ENCODE results near the gene MUC3A.
"Not testable (repeated sequence)": the region's sequence is repeated elsewhere in the genome, so short reads cannot be mapped to it uniquely, and the experiment has no call there.

MUC3A gene, protein sequence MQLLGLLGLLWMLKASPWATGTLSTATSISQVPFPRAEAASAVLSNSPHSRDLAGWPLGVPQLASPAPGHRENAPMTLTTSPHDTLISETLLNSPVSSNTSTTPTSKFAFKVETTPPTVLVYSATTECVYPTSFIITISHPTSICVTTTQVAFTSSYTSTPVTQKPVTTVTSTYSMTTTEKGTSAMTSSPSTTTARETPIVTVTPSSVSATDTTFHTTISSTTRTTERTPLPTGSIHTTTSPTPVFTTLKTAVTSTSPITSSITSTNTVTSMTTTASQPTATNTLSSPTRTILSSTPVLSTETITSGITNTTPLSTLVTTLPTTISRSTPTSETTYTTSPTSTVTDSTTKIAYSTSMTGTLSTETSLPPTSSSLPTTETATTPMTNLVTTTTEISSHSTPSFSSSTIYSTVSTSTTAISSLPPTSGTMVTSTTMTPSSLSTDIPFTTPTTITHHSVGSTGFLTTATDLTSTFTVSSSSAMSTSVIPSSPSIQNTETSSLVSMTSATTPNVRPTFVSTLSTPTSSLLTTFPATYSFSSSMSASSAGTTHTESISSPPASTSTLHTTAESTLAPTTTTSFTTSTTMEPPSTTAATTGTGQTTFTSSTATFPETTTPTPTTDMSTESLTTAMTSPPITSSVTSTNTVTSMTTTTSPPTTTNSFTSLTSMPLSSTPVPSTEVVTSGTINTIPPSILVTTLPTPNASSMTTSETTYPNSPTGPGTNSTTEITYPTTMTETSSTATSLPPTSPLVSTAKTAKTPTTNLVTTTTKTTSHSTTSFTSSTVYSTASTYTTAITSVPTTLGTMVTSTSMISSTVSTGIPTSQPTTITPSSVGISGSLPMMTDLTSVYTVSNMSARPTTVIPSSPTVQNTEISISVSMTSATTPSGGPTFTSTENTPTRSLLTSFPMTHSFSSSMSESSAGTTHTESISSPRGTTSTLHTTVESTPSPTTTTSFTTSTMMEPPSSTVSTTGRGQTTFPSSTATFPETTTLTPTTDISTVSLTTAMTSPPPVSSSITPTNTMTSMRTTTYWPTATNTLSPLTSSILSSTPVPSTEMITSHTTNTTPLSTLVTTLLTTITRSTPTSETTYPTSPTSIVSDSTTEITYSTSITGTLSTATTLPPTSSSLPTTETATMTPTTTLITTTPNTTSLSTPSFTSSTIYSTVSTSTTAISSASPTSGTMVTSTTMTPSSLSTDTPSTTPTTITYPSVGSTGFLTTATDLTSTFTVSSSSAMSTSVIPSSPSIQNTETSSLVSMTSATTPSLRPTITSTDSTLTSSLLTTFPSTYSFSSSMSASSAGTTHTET (N-terminal part only)

DNA sequence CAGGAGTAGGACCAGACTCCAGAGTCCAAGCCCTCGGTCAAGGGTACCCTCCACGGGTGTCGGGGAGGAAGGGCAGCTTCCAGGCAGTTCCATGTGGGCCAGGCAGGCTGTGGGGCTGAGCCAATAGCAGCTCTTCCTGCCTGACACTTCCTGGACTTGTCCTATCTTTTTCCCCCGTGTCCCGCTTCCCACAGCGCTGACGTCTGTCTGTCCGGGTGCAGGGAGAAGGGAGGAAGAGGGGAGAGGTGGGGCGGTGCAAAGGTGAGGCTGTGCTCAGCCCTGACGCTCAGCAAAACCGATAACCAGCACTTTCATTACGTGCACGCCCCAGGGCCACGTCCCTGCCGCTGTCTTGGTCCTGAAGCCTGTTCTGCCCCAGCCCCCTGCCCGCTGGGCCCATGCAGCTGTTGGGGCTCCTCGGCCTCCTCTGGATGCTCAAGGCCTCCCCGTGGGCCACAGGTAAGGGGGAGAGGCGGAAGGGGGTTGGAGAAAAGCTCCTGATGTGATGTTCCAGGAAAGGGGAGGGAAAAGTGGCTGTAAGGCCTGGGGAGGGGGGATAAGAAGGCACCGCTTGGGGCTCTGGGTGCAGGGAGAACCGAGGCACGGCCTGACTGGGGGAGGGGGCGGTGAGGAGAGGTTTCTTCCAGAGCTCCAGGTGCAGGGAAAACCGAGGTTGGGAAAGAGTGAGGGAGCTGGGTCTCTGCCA is at the start of gene MUC3A:
Gene MUC3A (plus strand): TSS at position 308 of the 706 bp plus-strand sequence. CDS start 91 bp downstream, at position 399.
- no peak for FAIRE-seq

DNA sequence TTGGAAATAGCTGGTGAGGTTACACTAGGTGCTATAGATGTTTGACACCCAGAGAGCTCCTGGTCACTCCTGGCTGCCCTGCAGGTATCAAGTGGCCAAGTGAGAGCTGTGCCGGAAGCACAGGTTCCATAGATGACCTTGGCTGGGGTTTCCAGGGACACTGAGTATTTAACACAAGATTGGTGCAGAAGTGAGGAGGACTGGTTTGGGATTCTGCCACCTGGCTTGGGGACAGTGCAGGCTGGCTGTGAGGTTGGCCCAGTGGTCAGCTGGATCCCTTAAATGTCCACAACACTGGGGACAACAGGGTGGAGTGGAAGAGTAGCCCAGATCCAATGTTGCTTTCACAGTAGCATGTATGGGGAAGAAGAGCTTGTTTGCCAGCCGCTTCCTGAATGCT is 48.4 kb upstream of the MUC3A start:
- no peak for FAIRE-seq

DNA sequence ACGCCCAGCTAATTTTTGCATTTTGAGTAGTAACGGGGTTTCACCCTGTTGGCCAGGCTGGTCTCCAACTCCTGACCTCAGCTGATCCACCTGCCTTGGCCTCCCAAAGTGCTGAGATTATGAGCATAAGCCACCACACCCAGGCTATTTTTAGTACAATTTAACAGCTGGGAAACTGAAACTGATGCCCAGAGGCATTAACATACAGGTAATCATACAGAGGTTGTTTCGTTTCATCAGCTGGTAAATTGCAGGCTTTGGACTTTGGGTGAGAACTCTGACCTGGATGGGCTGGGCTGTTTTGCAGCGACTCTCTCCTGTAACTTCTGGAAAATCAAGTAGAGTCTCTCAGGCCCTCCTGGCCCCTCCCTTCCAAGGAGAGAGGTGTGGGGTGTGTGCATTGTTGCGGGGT is 47.4 kb upstream of the MUC3A start:
- no peak for FAIRE-seq

DNA sequence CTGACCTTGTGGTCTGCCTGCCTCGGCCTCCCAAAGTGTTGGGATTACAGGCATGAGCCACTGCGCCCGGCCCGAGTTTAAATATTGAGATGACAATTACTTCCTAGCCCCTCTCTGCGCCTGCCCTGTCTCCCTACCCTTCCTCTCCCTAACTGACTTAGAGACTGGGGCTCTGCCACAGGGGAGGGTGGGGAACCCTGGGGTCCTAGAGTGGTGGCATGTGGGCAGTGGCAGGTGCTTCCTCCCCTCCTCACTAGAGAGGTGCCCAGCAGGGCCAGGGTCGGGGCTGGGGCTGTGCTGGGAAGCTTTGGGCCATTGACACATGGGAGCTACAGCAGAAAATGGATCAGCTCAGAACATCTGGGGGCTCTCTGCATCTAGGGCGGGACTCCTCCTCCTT is 46.7 kb upstream of the MUC3A start:
- FAIRE-seq: no peak

DNA sequence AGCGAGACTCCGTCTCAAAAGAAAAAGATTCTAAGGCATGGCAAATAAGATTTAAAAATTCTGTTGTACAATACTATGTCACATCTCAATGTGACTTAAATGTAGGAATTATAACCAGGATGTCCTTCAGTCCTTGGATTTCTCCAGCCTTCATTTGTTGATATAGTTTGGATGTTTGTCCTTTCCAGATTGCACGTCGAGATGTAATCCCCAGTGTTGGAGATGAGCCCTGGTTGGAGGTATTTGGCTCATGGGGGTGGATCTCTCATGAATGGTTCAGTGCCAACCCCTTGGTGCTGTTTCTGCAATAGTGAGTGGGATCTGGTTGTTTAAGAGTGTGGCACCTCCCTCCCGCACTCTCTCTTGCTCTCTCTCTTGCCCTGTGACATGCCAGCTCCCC is 40.8 kb upstream of the MUC3A start:
- no peak for FAIRE-seq

DNA sequence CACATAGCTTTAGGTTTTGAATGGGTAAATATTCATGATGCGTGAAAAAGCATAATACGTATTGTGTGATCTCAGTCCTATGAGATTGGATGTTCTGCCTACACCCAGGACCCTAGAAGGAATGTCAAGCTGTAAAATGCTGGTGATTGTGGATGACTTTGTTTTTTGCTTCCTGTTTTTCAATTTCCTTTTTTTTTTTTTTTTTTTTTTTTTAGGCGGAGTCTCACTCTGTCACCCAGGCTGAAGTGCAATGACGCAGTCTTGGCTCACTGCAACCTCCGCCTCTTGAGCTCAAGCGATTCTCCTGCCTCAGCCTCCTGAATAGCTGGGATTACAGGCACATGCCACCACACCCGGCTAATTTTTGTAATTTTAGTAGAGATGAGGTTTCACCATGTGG is 38.9 kb upstream of the MUC3A start:
- FAIRE-seq: not testable (repeated sequence)

DNA sequence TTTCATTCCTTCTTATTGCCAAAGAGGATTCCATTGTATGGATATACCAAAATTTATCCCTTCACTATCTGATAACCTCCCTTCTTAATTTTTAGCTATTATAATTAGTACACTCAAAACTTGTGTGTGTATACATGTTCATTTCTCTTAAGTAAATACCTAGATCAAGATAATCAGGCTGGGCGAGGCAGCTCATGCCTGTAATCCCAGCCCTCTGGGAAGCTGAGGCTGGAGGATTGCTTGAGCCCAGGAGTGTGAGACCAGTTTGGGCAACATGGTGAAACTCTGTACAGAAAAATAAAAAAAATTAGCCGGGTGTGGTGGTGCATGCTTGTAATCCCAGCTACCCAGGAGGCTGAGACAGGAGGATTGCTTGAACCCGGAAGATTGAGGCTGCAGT is 37.9 kb upstream of the MUC3A start:
- no peak for FAIRE-seq

DNA sequence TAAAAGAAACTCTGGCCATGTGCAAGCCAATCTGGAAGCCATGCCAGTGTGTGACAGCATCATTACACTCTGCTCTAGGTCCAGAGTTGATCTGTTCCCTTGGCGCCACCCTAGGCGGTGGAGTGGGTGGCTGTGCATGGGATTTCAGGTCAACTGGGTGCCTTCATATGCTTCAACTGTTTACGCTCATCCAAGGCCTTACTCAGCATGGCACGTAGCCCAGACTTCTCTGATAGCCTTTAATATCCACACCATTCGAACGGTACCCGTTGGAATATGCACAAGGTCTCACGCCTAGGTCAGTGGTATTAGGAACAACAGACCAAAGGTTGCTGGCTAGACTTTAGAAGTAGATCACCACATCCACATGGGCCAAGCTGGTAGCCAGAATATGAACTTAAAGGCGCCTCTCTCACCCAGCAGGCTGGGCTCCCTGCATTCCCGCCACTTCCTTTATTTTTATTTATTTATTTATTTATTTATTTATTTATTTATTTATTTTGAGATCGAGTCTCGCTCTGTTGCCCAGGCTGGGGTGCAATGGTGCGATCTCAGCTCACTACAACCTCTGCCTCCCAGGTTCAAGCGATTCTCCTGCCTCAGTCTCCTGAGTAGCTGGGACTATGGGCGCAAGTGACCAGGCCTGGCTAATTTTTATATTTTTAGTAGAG is 35.0 kb upstream of the MUC3A start:
- no peak for FAIRE-seq

DNA sequence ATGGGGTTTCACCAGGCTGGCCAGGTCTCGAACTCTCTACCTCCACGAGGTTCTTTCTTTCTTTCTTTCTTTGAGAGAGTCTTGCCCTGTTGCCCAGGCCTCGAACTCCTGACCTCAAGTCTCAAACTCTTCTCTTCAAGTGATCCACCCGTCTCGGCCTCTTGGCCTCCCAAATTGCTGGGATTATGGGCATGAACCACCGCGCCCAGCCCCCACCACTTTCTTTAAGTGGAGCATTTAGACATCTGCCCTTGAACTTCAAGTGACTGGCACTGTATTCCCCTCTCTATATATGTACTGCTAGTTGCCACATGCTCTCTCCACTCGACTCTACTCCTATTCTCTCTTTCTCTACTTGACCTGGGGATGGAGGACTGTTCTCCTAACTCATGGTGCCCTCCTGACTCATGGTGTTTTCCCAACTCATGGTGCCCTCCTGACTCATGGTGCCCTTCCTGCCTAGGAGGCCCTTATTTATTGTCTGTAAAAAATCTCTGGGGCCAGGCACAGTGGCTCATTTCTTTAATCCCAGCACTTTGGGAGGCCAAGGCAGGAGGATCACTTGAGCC is 34.4 kb upstream of the MUC3A start:
- no peak for FAIRE-seq

DNA sequence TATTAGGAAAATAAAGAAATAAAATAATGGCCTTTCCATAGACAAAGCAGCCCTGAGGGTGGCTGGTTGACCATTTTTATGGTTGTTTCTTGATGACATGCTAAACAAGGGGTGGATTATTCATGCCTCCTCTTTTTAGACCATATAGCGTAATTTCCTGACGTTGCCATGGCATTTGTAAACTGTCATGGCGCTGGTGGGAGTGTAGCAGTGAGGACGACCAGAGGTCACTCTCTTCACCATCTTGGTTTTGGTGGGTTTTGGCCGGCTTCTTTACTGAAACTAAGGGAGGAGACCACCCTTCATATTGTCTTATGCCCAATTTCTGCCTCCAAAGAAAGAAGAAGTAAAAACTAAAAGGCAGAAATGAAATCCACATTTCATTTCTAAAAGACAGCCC is 30.0 kb upstream of the MUC3A start:
- FAIRE-seq: not testable (repeated sequence)

DNA sequence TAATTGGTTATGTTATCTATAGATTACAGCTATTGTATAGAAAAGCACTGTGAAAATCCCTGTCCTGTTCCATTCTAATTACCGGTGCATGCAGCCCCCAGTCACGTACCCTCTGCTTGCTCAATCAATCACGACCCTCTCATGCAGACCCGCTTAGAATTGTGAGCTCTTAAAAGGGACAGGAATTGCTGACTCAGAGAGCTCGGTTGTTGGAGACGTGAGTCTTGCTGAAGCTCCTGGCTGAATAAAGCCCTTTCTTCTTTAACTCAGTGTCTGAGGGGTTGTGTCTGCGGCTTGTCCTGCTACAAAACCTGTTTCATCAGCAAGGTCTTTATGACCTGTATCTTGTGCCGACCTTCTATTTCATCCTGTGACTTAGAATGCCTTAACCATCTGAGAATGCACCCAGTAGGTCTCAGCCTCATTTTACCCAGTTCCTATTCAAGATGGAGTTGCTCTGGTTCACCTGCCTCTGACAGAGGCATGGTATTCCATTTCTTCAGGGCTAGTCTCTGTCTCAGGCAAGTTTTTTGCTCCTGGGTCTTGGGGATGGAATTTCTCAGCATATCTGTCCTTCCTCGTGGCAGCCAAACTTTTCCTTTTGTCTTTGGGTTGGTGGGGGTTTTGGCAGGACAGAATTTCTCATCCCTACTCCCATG is 29.4 kb upstream of the MUC3A start:
- FAIRE-seq: not testable (repeated sequence)

DNA sequence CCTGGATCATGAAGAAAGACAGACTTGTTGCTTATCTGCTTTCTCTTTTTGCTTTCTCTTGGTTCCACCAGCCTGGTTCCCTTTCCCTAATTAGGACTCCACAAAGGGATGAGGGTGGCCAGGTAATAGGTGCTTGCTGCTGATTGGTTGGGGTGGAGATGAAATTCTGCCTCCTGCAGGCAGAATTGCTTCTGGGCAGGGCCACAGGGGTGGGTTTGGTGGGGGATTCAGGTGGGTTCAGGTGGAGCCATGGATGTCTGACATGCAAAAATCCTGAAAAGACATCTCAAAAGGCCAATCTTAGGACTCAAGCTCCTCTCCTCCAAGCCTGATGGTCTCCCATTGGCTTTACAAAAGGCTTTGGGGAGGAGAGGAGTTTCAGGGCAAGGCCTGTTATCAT is 28.3 kb upstream of the MUC3A start:
- FAIRE-seq: no peak

DNA sequence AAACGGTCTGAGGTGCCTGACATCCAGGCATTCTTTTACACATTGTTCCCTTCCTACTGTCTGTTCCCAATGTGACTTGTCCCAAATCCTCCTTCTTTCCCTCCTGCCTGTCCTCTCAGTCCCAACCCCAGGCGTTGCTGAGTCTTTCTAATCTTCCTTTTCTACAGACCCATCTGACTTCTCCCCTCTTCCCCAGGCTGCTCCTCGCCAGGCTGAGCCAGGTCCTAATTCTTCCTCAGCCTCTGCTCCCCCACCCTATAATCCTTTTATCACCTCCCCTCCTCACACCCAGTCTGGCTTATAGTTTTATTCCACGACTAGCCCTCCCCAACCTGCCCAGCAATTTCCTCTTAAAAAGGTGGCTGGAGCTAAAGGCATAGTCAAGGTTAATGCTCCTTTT is 25.7 kb upstream of the MUC3A start:
- FAIRE-seq: not testable (repeated sequence)

DNA sequence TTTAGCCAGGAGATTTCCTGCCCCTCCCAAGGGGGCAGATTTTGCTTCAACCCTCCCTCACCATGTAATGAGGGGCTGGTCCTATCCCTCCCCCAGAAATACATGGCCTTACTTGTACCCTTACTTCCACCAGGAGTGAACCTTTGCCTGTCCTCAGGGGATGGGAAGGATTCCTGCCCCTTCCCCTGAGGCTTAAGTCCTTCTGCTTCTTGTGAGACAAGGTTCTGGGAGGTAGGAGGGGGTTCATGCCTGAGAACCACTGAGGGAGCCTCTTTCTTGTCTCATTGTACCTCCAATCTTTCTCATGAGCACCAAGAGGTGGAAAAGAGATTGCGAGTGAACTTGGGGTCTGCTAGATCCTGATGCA is 19.5 kb upstream of the MUC3A start:
- FAIRE-seq: no peak

DNA sequence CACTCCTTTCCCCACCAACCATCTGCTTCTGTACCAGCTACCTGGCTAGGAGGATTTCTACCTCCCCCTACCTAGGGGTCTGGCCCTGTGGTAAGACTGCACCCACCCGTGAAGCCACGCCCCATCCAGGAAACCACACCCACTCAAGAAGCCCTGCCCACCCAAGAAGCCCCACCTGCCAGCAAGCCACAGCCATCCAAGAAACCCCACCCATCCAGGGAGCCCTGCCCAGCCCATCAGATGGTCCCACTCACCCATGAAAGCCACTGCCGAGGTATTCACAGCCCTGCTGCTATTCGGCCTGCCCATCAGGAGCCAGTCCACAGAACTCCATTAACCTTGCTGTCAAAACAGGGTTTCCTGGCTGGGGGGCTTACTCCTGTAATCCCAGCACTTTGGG is 15.6 kb upstream of the MUC3A start:
- FAIRE-seq: no peak

DNA sequence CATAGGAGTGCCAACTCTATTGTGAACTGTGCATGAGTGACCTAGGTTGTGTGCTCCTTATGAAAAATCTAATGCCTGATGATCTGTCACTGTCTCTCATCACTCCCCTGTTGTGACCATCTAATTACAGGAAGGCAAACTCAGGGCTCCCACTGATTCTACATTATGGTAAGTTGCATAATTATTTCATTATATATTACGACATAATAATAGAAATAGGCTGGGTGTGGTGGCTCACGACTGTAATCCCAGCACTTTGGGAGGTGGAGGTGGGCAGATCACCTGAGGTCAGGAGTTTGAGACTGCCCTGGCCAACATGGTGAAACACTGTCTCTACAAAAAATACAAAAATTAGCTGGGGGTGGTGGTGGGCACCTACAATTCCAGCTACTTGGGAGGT is 14.0 kb upstream of the MUC3A start:
- FAIRE-seq: not testable (repeated sequence)

DNA sequence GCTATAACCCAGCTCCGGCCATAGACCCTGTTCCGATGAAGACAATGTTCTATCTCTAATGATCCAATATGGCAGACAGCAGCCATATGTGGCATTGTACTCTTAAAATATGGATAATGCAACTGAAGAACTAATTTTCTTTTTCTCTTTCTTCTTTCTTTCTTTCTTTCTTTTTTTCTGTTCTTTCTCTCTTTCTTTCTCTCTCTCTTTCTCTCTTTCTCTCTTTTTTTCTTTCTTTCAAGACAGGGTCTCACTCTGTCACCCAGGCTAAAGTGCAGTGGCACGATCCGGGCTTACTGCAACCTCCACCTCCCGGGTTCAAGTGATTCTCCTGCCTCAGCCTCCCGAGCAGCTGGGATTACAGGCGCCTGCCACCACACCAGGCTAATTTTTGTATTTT is 13.2 kb upstream of the MUC3A start:
- FAIRE-seq: not testable (repeated sequence)

DNA sequence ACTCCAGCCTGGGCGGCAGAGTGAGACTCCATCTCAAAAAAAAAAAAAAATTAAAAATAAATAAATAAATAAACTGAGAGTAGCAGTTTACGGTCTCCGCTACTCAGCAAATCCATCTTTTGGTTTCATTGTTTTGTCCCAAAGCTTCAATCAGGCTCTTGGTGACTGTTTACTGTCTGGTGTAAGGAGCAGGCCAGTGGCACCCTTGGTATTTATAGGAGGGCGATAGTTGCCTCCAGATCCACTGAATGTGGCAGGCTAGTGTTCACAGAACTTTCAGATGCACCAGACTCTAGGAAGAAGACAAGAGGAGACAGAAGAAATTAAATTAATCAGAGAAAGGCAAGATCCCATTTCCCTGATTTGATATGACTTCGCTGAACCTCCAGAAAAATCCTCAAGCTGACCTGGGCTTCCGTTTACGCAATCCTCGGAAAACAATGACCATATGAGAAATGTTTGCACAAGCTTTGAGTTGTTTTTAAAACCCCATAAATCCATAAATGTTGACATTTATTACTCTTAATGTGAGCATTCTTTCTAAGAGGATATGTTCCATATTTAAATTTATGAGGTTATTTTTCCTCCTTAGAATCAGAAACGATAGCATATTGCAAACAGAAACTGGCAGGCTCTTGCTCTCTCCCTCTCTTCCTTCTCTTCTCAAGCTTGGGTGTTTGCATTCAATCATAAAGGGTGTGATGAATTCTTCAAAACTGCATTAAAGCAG is 7.1 kb upstream of the MUC3A start:
- no peak for FAIRE-seq

DNA sequence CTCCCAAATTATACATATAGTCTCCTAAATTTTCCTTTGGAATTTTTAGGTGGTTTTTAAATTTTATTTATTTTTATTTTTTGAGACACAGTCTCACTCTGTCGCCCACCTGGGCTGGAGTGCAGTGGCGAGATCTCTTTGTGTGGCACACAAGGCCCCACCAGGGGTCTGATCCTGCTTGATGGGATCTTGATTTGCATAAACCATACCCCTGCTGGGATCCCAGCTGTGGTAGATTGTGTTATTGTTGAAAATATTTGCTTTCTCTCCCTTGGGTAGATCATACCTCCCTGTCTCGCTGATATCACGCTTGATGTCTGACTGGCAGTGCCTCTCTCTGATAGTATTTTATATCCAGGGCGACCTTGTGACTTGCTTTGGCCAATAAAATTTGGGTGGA is 5.6 kb upstream of the MUC3A start:
- FAIRE-seq: no peak

DNA sequence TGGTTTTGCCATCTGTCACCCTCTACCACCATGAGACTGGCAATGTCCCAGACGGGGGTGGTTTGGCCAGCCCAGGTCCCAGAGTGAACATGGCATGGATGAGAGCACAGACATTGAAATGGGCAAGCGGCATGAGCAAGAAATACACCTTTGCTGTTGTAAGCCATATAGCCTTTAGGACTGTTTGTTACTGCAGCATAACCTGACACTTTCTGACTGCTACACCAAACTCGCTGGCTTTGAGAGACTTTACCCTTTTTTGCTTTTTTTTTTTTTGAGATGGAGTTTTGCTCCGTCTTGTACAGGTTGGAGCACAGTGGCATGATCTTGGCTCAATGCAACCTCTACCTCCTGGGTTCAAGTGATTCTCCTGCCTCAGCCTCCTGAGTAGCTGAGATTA is 5.2 kb upstream of the MUC3A start:
- no peak for FAIRE-seq

All from G401.6 (cell line).